Subcutaneous adipose tissue (tissue), 4 donors: ENCODE data around the gene MTMR2. TPM values are rescaled to one million over a fixed set of nuclear protein-coding genes. Genes with fewer than 3 reads are reported as not detected.

Source experiments
- CTCF ChIP-seq: fragments of 450-650 bp; IDR thresholded peaks from one replicate; pipeline ENCODE4 v1.5.1; 2016; ENCODE audit warnings: low read depth, mild to moderate bottlenecking, control low read depth, antibody characterized with exemption, moderate library complexity
- total RNA-seq, 4 donors: library from RNA; depleted of rRNA; stranded (reverse); fragments of >200 nt; gene quantifications; one replicate each; pipeline ENCODE4 v1.1.0, GENCODE V29; 2016

Gene MTMR2
- total RNA-seq, 4 donors from 2014 or later = 19.8 to 36.5 (median 27.6) TPM

GRCh38 chr11:95794086-95794485, 129.8 kb downstream of the MTMR2 start:
- TF ChIP-seq CTCF = no peak

GRCh38 chr11:95793116-95793515, 130.8 kb downstream of the MTMR2 start:
- TF ChIP-seq CTCF = no peak

GRCh38 chr11:95792700-95793099, 131.2 kb downstream of the MTMR2 start:
- TF ChIP-seq CTCF = no peak

GRCh38 chr11:95792200-95792599, 131.7 kb downstream of the MTMR2 start:
- no peak for TF ChIP-seq CTCF

GRCh38 chr11:95791709-95792033, 132.2 kb downstream of the MTMR2 start:
- TF ChIP-seq CTCF = no peak

- no peak for TF ChIP-seq CTCF
Measured at GRCh38 chr11:95790933-95791708, 132.8 kb downstream of the MTMR2 start.

- no peak for TF ChIP-seq CTCF
Measured at GRCh38 chr11:95790123-95790932, 133.6 kb downstream of the MTMR2 start, which contains the start of gene CEP57. Gene CEP57 (plus strand): TSS chr11:95790498. CDS start chr11:95790699, 201 bp downstream.
